CD14-positive monocyte (primary cell): Measurements from ENCODE around the gene TGM2. TPM values are rescaled to one million over a fixed set of nuclear protein-coding genes. Genes with fewer than 3 reads are reported as not detected.
A peak's percentile ranks its signal among the peaks of the same experiment; 100 is the strongest.

Experiments used
- DNase-seq, 3 donors: peaks; one replicate each; pipeline ENCODE4 v3.0.0-alpha.2; 2011 to 2022
- H2AFZ ChIP-seq: 2 replicates; pipeline ENCODE4 v1.6.0; 2012; ENCODE audit warnings: mild to moderate bottlenecking, low read depth, low read length, inconsistent platforms; ENCODE audit not compliant: insufficient read depth, poor library complexity, severe bottlenecking
- H3K27ac ChIP-seq, 2 donors: 1 replicate in 1 of 2; 2 replicates in 1 of 2; pipeline ENCODE4 v1.5.1; 2012 to 2013; ENCODE audit warnings: low read length in 2 of 2, control low read depth in 1 of 2, inconsistent platforms in 1 of 2, low read depth in 1 of 2, mild to moderate bottlenecking in 1 of 2
- H3K27me3 ChIP-seq, 2 donors: one replicate each; pipeline versions ENCODE4 v1.6.0 to v1.6.1; 2011 to 2013; ENCODE audit warnings: low read length in 2 of 2; ENCODE audit not compliant: control insufficient read depth in 2 of 2, insufficient read depth in 2 of 2
- H3K36me3 ChIP-seq, 2 donors: replicated peaks in 1 of 2; 1 replicate in 1 of 2; 2 replicates in 1 of 2; pipeline versions ENCODE4 v1.5.1 to v1.6.1; 2012 to 2013; ENCODE audit warnings: low read length in 2 of 2, control low read depth in 1 of 2, inconsistent platforms in 1 of 2, mild to moderate bottlenecking in 1 of 2; ENCODE audit not compliant: insufficient read depth in 2 of 2, control insufficient read depth in 1 of 2
- H3K4me1 ChIP-seq, 2 donors: 1 replicate in 1 of 2; 2 replicates in 1 of 2; pipeline versions ENCODE4 v1.5.1 to v1.6.1; 2012 to 2013; ENCODE audit warnings: low read length in 2 of 2, control low read depth in 1 of 2, inconsistent platforms in 1 of 2, mild to moderate bottlenecking in 1 of 2, moderate library complexity in 1 of 2; ENCODE audit not compliant: insufficient read depth in 2 of 2, control insufficient read depth in 1 of 2
- H3K4me2 ChIP-seq: replicated peaks from 2 replicates; pipeline ENCODE3; 2012; ENCODE audit warnings: low read length, moderate library complexity, mild to moderate bottlenecking; ENCODE audit not compliant: poor library complexity, severe bottlenecking; ENCODE audit errors: extremely low read depth
- H3K4me3 ChIP-seq, 3 experiments: fragments of 200-600 bp in 1 of 3; sonication (generic) in 1 of 3; replicated peaks in 1 of 3; 1 replicate in 2 of 3; 2 replicates in 1 of 3; pipeline ENCODE4 v1.5.1; 2011 to 2013; ENCODE audit warnings: low read length in 3 of 3, mild to moderate bottlenecking in 3 of 3, control low read depth in 2 of 3, low read depth in 2 of 3, inconsistent platforms in 1 of 3, moderate library complexity in 1 of 3
- H3K79me2 ChIP-seq: 2 replicates; pipeline ENCODE4 v1.6.0; 2012; ENCODE audit warnings: mild to moderate bottlenecking, control low read depth, inconsistent platforms, low read length, moderate library complexity; ENCODE audit not compliant: insufficient read depth
- H3K9ac ChIP-seq: 2 replicates; pipeline ENCODE4 v1.6.0; 2017; ENCODE audit warnings: low read length, mild to moderate bottlenecking; ENCODE audit not compliant: insufficient read depth, poor library complexity, severe bottlenecking
- H3K9me3 ChIP-seq, 2 donors: replicated peaks in 1 of 2; 1 replicate in 1 of 2; 2 replicates in 1 of 2; pipeline versions ENCODE4 v1.5.1 to v1.6.1; 2012 to 2013; ENCODE audit warnings: low read length in 2 of 2, control low read depth in 1 of 2; ENCODE audit not compliant: control insufficient read depth in 1 of 2, insufficient read depth in 1 of 2
- H4K20me1 ChIP-seq: 2 replicates; pipeline ENCODE4 v1.6.0; 2012; ENCODE audit warnings: mild to moderate bottlenecking, low read length, control low read depth, moderate library complexity; ENCODE audit not compliant: insufficient read depth
- H3K27ac Mint-ChIP-seq, 7 donors: one replicate each; pipeline ENCODE4 v1.8.0; 2020; ENCODE audit warnings: mild to moderate bottlenecking in 7 of 7, mixed read lengths in 7 of 7, moderate library complexity in 6 of 7, inconsistent platforms in 2 of 7
- H3K27me3 Mint-ChIP-seq, 3 donors: one replicate each; pipeline ENCODE4 v1.8.0; 2021 to 2022; ENCODE audit warnings: low read depth in 3 of 3, mild to moderate bottlenecking in 3 of 3, mixed read lengths in 3 of 3, moderate library complexity in 3 of 3, inconsistent platforms in 1 of 3
- H3K36me3 Mint-ChIP-seq, 2 donors: one replicate each; pipeline ENCODE4 v1.8.0; 2020; ENCODE audit warnings: mixed read lengths in 2 of 2, inconsistent platforms in 1 of 2, mild to moderate bottlenecking in 1 of 2
- H3K4me1 Mint-ChIP-seq: one replicate; pipeline ENCODE4 v1.8.0; 2020; ENCODE audit warnings: mild to moderate bottlenecking, mixed read lengths
- H3K4me3 Mint-ChIP-seq, 2 donors: one replicate each; pipeline ENCODE4 v1.8.0; 2020; ENCODE audit warnings: mild to moderate bottlenecking in 2 of 2, mixed read lengths in 2 of 2, moderate library complexity in 1 of 2
- H3K9me3 Mint-ChIP-seq, 7 donors: one replicate each; pipeline ENCODE4 v1.8.0; 2020 to 2022; ENCODE audit warnings: mixed read lengths in 7 of 7, mild to moderate bottlenecking in 6 of 7, moderate library complexity in 6 of 7, inconsistent platforms in 2 of 7
- CTCF ChIP-seq: fragments of 200-600 bp; IDR thresholded peaks from one replicate; pipeline ENCODE4 v1.8.0; 2022; ENCODE audit warnings: antibody characterized with exemption, mild to moderate bottlenecking
- WGBS: methylation state at CpG from one replicate; pipeline ENCODE4 v1.1.5; 2013; ENCODE audit warnings: missing lambda C conversion rate; ENCODE audit not compliant: insufficient coverage; 5-methylcytosine and 5-hydroxymethylcytosine counted together
- intact Hi-C, 2 donors: fragments of 100-400 bp; cut with micrococcal nuclease; formaldehyde crosslinking; loops; one replicate each; pipeline versions ENCODE4 v1.15.0 to v1.15.1; 2023
- polyA plus RNA-seq, 3 donors: library from polyadenylated mRNA; depleted of rRNA in 1 of 3; unstranded in 2 of 3; stranded (reverse) in 1 of 3; fragments of 300-500 nt in 2 of 3; fragments of >200 nt in 1 of 3; fragmentation: Illumina TruSeq in 2 of 3; gene quantifications; 1 replicate in 2 of 3; 2 replicates in 1 of 3; pipeline ENCODE4 v1.2.3, GENCODE V29; 2012 to 2021

TGM2 gene
- polyA plus RNA-seq, 3 donors, result 0.47 to 1.7 (median 1.6) TPM

GRCh38 chr20:38094373-38094891, 70.6 kb downstream of the TGM2 start:
- Mint-ChIP-seq H3K4me1 (peaks cover 66% of the 10 kb centered on the region), H3K4me3 (peak overlapping the region in 1 of 2 donors; percentile 85), H3K27ac (peak overlapping the region; percentile 98 to 100 (median 99)), H3K36me3 (peaks cover 18 to 22% of the 10 kb centered on the region in 2 donors), H3K9me3 (peaks cover 0 to 2% (median 0%) of the 10 kb centered on the region in 7 donors), H3K27me3 (peaks cover 0 to under 1% (median 0%) of the 10 kb centered on the region in 3 donors)
- Histone ChIP-seq H3K27ac (peak overlapping the region; percentile 96 to 98), H3K27me3 (no peaks in the 10 kb centered on the region), H3K4me2 (peak overlapping the region; percentile 48), H2AFZ (no peak overlapping the region), H3K36me3 (peaks cover 14 to 17% of the 10 kb centered on the region in 2 donors), H3K4me3 (peak overlapping the region in 1 of 3 experiments; percentile 48), H3K4me1 (peaks cover 56 to 70% of the 10 kb centered on the region in 2 donors), H3K9me3 (no peaks in the 10 kb centered on the region), H3K79me2 (peaks cover 4% of the 10 kb centered on the region), H4K20me1 (no peaks in the 10 kb centered on the region), H3K9ac (peak overlapping the region; percentile 73)
- DNase-seq, result peak; percentile 87 to 96 (median 95)
- intact Hi-C loops, result no loop called here
- no peak for TF ChIP-seq CTCF
- WGBS, result no CpG with 5 or more reads among the region's 1 CpG

- peaks cover 21 to 24% of the 10 kb centered on the region in 2 donors for H3K36me3 ChIP-seq
- Mint-ChIP-seq H3K9me3 (peaks cover 0 to 2% (median 0%) of the 10 kb centered on the region in 7 donors), H3K27ac (peak overlapping the region; percentile 98 to 100 (median 99)), H3K4me1 (peaks cover 60% of the 10 kb centered on the region), H3K36me3 (peaks cover 26 to 30% of the 10 kb centered on the region in 2 donors), H3K27me3 (peaks cover 0 to 2% (median 0%) of the 10 kb centered on the region in 3 donors), H3K4me3 (no peak overlapping the region)
- H3K9ac ChIP-seq, result no peak overlapping the region
- peak overlapping the region in 1 of 3 experiments; percentile 8 for H3K4me3 ChIP-seq
- no peaks in the 10 kb centered on the region for H3K27me3 ChIP-seq
- DNase-seq, result no peak
- H4K20me1 ChIP-seq, result no peaks in the 10 kb centered on the region
- no peak overlapping the region for H2AFZ ChIP-seq
- peak overlapping the region; percentile 96 to 98 for H3K27ac ChIP-seq
- intact Hi-C loops, result no loop called here
- H3K4me1 ChIP-seq, result peaks cover 56 to 62% of the 10 kb centered on the region in 2 donors
- peaks cover 4% of the 10 kb centered on the region for H3K79me2 ChIP-seq
- 100% methylated on average over 3 of the region's 8 CpGs for WGBS
- TF ChIP-seq CTCF, result no peak
- H3K4me2 ChIP-seq, result no peak overlapping the region
- H3K9me3 ChIP-seq, result no peaks in the 10 kb centered on the region
Observed at GRCh38 chr20:38093641-38094077, 71.4 kb downstream of the TGM2 start.
